Measurements from ENCODE around the gene PAPOLB.

The PAPOLB gene

DNA sequence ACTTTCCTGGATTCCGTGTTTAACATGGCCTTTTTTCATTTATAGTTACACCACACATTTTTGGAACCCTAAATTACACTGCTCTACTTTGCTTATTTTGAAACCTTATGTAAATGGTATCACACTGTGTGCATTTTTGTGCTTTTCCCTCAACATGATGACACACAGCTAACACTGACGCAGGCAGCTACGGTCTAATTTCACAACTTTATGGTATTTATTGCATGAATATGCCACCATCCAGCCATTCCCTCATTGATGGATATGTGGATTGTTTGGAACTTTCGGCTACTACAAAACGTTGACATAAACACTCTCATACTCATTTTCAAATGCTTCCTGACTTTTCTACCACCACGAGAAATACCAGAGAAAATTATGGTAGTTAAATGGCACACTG, 6.9 kb downstream of the PAPOLB start:
- H3K4me1 ChIP-seq (ENCODE audit: insufficient read depth, low read length), result no peaks in the 10 kb centered on the region
- peaks cover 3% of the 10 kb centered on the region for H3K9me3 ChIP-seq (ENCODE audit: low read length)
- no peaks in the 10 kb centered on the region for H3K36me3 ChIP-seq (ENCODE audit: insufficient read depth, low read length)
- no peaks in the 10 kb centered on the region for H3K27me3 ChIP-seq (ENCODE audit: control insufficient read depth in 1 of 2, insufficient read depth in 2 of 2, low read length in 2 of 2)
- no peak overlapping the region for H3K27ac ChIP-seq (ENCODE audit: low read depth, low read length)
- H3K9ac ChIP-seq (ENCODE audit: low read length), result no peak overlapping the region
- H3K4me3 ChIP-seq (ENCODE audit: low read depth in 1 of 2, low read length in 2 of 2), result no peak overlapping the region

DNA sequence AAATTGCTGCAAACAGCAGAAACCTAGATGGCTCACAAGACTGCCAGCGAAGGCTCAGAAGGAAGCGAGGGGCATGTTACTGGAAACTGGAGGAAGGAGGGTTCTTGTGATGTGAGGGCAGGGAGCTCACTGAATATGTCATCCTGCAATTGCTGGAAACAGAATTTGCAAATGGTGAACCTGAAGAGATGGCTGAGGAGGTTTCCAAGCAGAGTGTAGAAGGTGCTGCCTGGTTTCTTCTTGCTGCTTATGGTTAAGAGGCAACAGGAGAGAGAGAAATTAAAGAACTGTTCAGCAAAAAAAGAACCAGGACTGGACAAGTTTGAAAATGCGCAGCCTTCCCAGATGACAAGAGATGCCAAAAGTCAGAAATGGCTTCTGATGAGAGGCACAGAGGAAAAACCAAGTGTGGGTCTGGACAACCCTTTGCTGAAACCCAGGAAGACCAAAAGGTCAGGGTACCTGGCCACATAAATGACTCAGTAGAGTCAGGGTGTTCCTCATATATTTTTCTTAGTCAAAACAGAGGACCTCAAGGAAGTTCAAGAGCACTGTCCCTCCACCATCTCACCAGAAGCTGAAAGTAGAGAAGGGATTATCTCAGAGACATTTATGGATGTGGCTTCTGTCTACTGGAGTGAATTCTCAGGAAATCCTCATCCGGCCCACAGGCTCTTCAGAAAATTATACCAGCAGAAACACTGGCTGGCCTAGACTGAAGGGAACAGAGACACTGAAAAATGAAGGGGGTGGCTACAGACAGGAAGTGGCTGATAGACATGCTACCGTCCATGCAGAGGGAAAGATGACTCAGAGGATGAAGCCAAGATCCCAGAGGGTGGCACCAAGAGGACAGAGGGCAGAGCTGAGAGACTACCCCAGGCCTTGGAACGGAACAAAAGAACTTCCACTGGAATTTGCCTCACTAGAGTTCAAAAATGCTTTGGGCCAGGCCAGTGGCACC, 10.1 kb downstream of the PAPOLB start:
- H3K27ac ChIP-seq (ENCODE audit: low read depth, low read length), result no peak overlapping the region
- peaks cover 3% of the 10 kb centered on the region for H3K9me3 ChIP-seq (ENCODE audit: low read length)
- no peaks in the 10 kb centered on the region for H3K27me3 ChIP-seq (ENCODE audit: control insufficient read depth in 1 of 2, insufficient read depth in 2 of 2, low read length in 2 of 2)
- no peak overlapping the region for H3K9ac ChIP-seq (ENCODE audit: low read length)
- H3K4me1 ChIP-seq (ENCODE audit: insufficient read depth, low read length), result no peaks in the 10 kb centered on the region
- no peak overlapping the region for H3K4me3 ChIP-seq (ENCODE audit: low read depth in 1 of 2, low read length in 2 of 2)
- no peaks in the 10 kb centered on the region for H3K36me3 ChIP-seq (ENCODE audit: insufficient read depth, low read length)

DNA sequence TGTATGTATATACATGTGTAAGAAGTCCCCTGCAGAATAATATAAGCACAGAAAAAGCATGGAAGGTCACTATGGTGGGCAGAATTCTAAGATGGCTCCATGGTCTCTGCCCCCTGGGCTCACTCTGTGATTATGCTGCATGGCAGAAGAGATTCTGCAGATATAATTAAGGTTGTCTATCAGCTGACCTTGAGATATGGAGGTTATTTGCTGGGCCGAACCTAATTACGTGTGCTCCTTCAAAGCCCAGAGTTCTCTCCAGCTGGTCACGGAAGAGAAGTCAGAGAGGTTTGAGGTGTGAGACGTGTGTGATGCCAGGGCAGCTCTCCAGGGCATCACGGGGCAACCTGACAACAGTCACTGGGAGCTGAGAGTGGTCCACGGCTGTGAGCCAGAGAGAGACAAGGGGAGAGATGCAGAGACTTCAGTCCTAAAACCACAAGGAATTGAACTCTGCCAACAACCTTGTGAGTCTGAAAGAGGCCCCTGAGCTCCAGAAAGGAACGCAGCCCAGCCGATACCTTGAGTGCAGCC, 11.5 kb downstream of the PAPOLB start:
- Histone ChIP-seq H3K4me3 (ENCODE audit: low read depth in 1 of 2, low read length in 2 of 2) (no peak overlapping the region), H3K9ac (ENCODE audit: low read length) (no peak overlapping the region)

DNA sequence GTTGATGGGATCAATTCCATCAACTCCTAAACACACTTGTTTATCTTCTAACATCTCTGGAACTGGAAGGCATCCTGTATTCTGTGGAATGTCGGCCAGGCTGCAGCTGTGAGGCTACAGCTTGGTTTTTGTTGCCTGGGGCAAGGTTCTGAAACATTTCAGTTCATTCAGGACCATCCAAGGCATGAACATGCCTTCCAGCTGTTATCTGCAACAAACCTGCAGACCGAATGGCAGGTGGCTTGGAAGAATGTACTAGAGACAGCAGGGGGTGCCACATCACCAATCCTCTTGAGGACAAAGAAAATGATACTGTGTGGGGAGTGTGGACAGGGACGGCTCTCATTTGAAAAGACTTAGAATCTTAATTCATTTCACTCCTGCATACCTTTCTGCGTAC, 12.4 kb downstream of the PAPOLB start:
- no peaks in the 10 kb centered on the region for H3K36me3 ChIP-seq (ENCODE audit: insufficient read depth, low read length)
- no peak overlapping the region for H3K27ac ChIP-seq (ENCODE audit: low read depth, low read length)
- H3K4me1 ChIP-seq (ENCODE audit: insufficient read depth, low read length), result no peaks in the 10 kb centered on the region
- H3K4me3 ChIP-seq (ENCODE audit: low read depth in 1 of 2, low read length in 2 of 2), result no peak overlapping the region
- peaks cover 3% of the 10 kb centered on the region for H3K9me3 ChIP-seq (ENCODE audit: low read length)
- no peak overlapping the region for H3K9ac ChIP-seq (ENCODE audit: low read length)
- H3K27me3 ChIP-seq (ENCODE audit: control insufficient read depth in 1 of 2, insufficient read depth in 2 of 2, low read length in 2 of 2), result no peaks in the 10 kb centered on the region

More for the DNA sequence above, 11.5 kb downstream of the PAPOLB start:
- Histone ChIP-seq H3K9me3 (ENCODE audit: low read length) (peaks cover 3% of the 10 kb centered on the region), H3K27ac (ENCODE audit: low read depth, low read length) (no peak overlapping the region), H3K27me3 (ENCODE audit: control insufficient read depth in 1 of 2, insufficient read depth in 2 of 2, low read length in 2 of 2) (no peaks in the 10 kb centered on the region), H3K4me1 (ENCODE audit: insufficient read depth, low read length) (no peaks in the 10 kb centered on the region), H3K36me3 (ENCODE audit: insufficient read depth, low read length) (no peaks in the 10 kb centered on the region)

DNA sequence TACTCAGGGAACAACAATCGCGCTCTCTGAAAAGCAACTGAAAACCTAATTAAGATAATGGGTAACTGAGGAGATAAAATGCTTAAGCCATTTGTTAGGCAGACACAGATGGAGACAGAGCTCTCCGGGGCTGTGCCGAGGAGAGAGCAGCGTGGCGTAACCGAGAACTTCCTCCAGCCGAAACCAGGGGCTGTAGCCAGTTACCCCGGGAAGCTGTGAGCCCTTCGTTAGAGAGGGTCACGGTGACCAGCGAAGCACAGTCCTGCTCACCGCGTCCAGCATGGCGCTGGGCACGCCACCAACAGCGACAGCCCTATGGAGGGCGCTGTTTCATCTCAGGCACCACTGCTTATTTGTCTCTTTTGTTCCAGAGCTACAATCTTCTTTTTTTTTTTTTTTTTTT, 16.1 kb downstream of the PAPOLB start:
- Histone ChIP-seq H3K27ac (ENCODE audit: low read depth, low read length) (no peak overlapping the region), H3K9ac (ENCODE audit: low read length) (no peak overlapping the region), H3K4me3 (ENCODE audit: low read depth in 1 of 2, low read length in 2 of 2) (no peak overlapping the region), H3K4me1 (ENCODE audit: insufficient read depth, low read length) (no peaks in the 10 kb centered on the region), H3K27me3 (ENCODE audit: control insufficient read depth in 1 of 2, insufficient read depth in 2 of 2, low read length in 2 of 2) (no peaks in the 10 kb centered on the region), H3K36me3 (ENCODE audit: insufficient read depth, low read length) (no peaks in the 10 kb centered on the region), H3K9me3 (ENCODE audit: low read length) (no peaks in the 10 kb centered on the region)

DNA sequence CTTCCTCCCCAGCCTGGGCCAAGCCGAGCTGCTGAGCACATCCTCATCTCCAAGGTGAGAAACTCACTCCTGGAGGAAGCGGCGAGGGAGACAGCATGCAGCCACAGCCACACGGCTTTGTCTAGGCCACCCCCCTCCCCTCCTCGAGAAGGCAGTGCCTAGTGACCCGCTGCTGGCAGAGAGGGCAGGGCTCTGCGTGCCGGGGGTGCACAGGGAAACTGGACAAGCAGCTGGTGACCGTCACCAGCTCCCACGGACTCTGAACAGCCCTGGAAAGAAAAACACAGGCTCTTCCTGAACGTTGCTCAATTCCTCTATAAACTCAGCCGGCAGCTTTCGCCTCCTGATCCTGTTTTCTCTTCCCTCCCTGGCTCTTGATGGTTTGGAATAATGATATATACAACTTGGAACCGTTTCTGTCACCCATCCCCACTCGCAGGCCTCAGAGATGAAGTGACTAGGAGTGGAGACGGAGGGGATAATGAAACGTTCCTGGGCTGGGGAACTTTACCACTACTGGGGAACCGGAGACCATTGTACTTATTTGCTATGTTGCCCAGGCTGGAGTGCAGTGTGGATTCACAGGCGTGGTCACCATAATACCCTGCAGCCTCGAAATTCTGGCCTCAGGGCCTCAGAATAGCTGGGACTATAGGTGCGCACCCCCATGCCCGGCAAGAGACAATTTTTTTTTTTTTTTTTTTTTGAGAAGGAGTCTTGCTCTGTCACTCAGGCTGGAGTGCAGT, 19.3 kb downstream of the PAPOLB start:
- no peak overlapping the region for H3K27ac ChIP-seq (ENCODE audit: low read depth, low read length)
- no peaks in the 10 kb centered on the region for H3K9me3 ChIP-seq (ENCODE audit: low read length)
- no peaks in the 10 kb centered on the region for H3K27me3 ChIP-seq (ENCODE audit: control insufficient read depth in 1 of 2, insufficient read depth in 2 of 2, low read length in 2 of 2)
- no peak overlapping the region for H3K9ac ChIP-seq (ENCODE audit: low read length)
- no peaks in the 10 kb centered on the region for H3K4me1 ChIP-seq (ENCODE audit: insufficient read depth, low read length)
- H3K4me3 ChIP-seq (ENCODE audit: low read depth in 1 of 2, low read length in 2 of 2), result no peak overlapping the region
- no peaks in the 10 kb centered on the region for H3K36me3 ChIP-seq (ENCODE audit: insufficient read depth, low read length)

DNA sequence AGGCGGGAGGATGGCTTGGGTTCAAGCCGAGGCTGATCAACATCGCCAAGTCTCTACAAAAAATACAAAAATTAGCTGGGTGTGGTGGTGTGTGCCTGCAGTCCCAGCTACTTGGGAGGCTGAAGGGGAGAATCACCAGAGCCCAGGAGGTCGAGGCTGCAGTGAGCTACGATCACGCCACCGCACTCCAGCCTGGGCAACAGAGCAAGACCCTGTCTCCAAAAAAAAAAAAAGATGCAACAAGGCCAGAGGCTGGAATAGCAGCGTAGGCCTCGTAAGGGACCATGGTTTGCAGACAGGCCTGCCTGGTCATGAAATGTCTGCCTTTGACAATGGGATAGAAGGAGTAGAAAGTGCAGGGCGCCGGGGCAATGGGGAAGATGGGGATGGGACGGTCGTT, 20.0 kb downstream of the PAPOLB start:
- Histone ChIP-seq H3K9me3 (ENCODE audit: low read length) (no peaks in the 10 kb centered on the region), H3K27me3 (ENCODE audit: control insufficient read depth in 1 of 2, insufficient read depth in 2 of 2, low read length in 2 of 2) (no peaks in the 10 kb centered on the region), H3K4me3 (ENCODE audit: low read depth in 1 of 2, low read length in 2 of 2) (no peak overlapping the region), H3K27ac (ENCODE audit: low read depth, low read length) (no peak overlapping the region), H3K36me3 (ENCODE audit: insufficient read depth, low read length) (no peaks in the 10 kb centered on the region), H3K9ac (ENCODE audit: low read length) (no peak overlapping the region), H3K4me1 (ENCODE audit: insufficient read depth, low read length) (no peaks in the 10 kb centered on the region)

DNA sequence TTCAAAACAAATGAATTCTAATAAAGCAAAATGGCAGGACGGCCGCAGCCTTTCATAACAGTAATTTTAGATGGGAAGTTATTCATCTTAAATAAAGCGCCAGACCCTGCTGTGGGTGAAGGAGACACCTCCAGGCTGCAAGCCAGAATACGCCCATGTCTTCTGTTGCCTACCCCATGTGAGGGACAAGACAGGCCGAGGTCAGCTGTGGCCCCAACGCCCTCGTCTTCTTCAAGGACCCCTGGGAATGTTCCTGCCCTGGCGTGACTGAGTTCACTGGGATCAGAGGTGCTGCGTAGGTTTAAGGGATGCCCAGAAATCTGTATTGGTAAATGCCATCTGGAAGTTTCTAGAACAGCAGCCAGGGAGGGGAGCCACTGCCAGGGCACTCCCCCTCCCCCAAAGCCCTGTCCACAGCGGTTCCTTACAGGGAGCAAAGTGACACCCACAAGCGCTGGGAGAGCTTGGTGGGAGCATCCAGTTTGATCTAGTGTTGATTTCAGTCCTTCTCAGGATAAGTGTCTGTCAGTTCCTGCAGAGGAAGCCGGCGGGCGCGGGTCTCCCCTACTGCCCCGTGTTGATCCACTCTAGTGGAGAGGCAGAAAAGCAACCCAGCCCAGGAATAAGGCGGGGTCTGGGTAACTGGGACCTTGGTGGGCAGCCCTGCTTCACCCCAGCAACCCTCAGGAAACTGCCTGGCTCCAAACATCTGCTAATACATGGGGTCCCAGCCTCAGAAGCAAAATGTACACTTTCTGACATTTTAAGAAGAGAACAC, 20.6 kb downstream of the PAPOLB start:
- Histone ChIP-seq H3K27me3 (ENCODE audit: control insufficient read depth in 1 of 2, insufficient read depth in 2 of 2, low read length in 2 of 2) (no peaks in the 10 kb centered on the region), H3K9me3 (ENCODE audit: low read length) (no peaks in the 10 kb centered on the region), H3K36me3 (ENCODE audit: insufficient read depth, low read length) (no peaks in the 10 kb centered on the region), H3K9ac (ENCODE audit: low read length) (no peak overlapping the region), H3K4me1 (ENCODE audit: insufficient read depth, low read length) (no peaks in the 10 kb centered on the region), H3K27ac (ENCODE audit: low read depth, low read length) (no peak overlapping the region), H3K4me3 (ENCODE audit: low read depth in 1 of 2, low read length in 2 of 2) (no peak overlapping the region)

DNA sequence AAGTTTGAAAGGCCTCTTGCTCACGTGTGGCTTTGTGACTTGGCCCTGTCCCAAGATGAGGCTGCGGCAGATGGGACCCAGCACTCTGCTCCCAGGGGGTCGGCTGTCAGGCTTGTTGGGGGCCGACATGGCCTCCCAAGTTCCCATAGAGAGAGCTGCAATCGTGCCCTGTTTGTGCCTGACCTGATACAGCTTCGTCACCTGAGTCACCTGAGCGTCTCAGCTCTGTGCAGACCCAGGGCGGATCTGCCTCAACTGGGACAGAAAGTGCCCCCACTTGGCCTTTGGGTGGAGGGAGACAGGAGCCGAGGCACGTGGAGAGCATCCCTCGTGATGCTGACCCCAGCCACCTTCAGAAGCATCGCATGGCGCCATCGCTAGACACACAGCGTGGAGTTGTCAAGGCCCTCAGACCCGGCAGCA, 21.7 kb downstream of the PAPOLB start:
- Histone ChIP-seq H3K4me1 (ENCODE audit: insufficient read depth, low read length) (no peaks in the 10 kb centered on the region), H3K9ac (ENCODE audit: low read length) (no peak overlapping the region), H3K27me3 (ENCODE audit: control insufficient read depth in 1 of 2, insufficient read depth in 2 of 2, low read length in 2 of 2) (no peaks in the 10 kb centered on the region), H3K4me3 (ENCODE audit: low read depth in 1 of 2, low read length in 2 of 2) (no peak overlapping the region), H3K9me3 (ENCODE audit: low read length) (no peaks in the 10 kb centered on the region), H3K27ac (ENCODE audit: low read depth, low read length) (no peak overlapping the region), H3K36me3 (ENCODE audit: insufficient read depth, low read length) (no peaks in the 10 kb centered on the region)

DNA sequence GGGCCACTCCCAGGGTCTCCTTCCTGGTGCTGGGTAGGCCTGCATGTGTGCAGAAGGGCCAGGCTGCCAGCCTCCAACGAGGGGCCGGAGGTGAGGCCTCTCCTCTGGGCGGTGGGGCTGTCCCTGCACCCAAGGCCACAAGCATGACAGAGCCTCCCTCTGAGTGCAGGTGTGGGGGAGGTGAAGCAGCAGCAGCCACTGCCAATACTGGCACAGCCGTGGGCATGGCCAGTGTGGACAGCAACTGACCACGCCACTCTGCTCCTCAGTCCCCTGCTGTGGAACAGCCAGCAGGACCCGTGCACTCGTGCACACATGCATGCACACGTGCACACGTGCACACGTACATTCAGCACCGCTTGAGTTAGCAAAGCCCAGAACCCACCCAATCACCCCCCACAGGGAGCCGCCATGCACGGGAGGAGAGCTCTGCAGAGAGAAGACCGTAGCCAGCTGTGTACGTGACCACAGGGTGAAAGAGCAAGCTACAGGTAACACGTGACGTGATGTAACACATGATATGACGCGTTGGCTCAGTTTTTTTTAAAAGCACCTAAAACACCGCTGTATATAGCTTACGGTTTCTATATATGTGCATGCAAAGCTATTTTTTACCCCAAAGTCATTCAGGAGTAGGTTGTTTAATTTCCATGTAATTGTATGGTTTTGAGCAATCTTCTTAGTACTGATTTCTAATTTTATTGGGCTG, 23.1 kb downstream of the PAPOLB start:
- no peaks in the 10 kb centered on the region for H3K27me3 ChIP-seq (ENCODE audit: control insufficient read depth in 1 of 2, insufficient read depth in 2 of 2, low read length in 2 of 2)
- H3K27ac ChIP-seq (ENCODE audit: low read depth, low read length), result no peak overlapping the region
- no peaks in the 10 kb centered on the region for H3K9me3 ChIP-seq (ENCODE audit: low read length)
- H3K36me3 ChIP-seq (ENCODE audit: insufficient read depth, low read length), result no peaks in the 10 kb centered on the region
- no peak overlapping the region for H3K9ac ChIP-seq (ENCODE audit: low read length)
- no peak overlapping the region for H3K4me3 ChIP-seq (ENCODE audit: low read depth in 1 of 2, low read length in 2 of 2)
- H3K4me1 ChIP-seq (ENCODE audit: insufficient read depth, low read length), result no peaks in the 10 kb centered on the region
